AG09319 (cell line): ENCODE data around the gene CDH4.

Experiments used
- DNase-seq: peaks from one replicate; pipeline ENCODE4 v3.0.0-alpha.2; 2010; ENCODE audit warnings: low read depth; ENCODE audit errors: extremely low read depth
- CTCF ChIP-seq: IDR thresholded peaks from 2 replicates; pipeline ENCODE4 v1.5.1; 2011; ENCODE audit warnings: low read depth, mild to moderate bottlenecking, inconsistent platforms, low read length, moderate library complexity

The CDH4 gene

GRCh38 chr20:61633004-61633403 is 380.9 kb downstream of the CDH4 start:
- no peak for TF ChIP-seq CTCF
- no peak for DNase-seq

GRCh38 chr20:61634376-61635145 is 382.5 kb downstream of the CDH4 start:
- no peak for DNase-seq
- no peak for TF ChIP-seq CTCF

- no peak for TF ChIP-seq CTCF
- DNase-seq, result no peak
Observed at GRCh38 chr20:61635721-61636455, 383.8 kb downstream of the CDH4 start.

GRCh38 chr20:61636531-61637116 is 384.6 kb downstream of the CDH4 start:
- DNase-seq, result no peak
- TF ChIP-seq CTCF, result no peak

- no peak for DNase-seq
- TF ChIP-seq CTCF, result no peak; the same call in 1 of the 2 replicates
Observed at GRCh38 chr20:61638802-61639585, 386.9 kb downstream of the CDH4 start.

GRCh38 chr20:61640131-61640870 is 388.2 kb downstream of the CDH4 start:
- no peak for DNase-seq
- no peak for TF ChIP-seq CTCF
